K562 (cell line): ENCODE measurements around the gene BACE1-AS. TPM values are rescaled to one million over a fixed set of nuclear protein-coding genes. Genes with fewer than 3 reads are reported as not detected.

Experiments used
- ATAC-seq: fragments of 200-7000 bp; cut with Tn5 transposase; 3 replicates; pipeline ENCODE4 v1.9.1; 2020; ENCODE audit warnings: moderate library complexity
- BruUV-seq: library from RNA; stranded (reverse); fragments of 400-500 nt; replicated peaks from 2 replicates; lab custom pipeline; 2021; lab: Mats Ljungman, UMichigan
- CTCF ChIA-PET: fragments of 300-600 bp; formaldehyde crosslinking; extraction: SDS; loops from one replicate; lab custom pipeline; 2021; ENCODE audit warnings: low intra/inter-chr PET ratio; lab: Yijun Ruan, JAX
- POLR2A ChIA-PET: fragments of 300-600, 350-650 bp; sonication (Branson Sonifier 250); formaldehyde crosslinking; extraction: SDS; loops from one replicate; lab custom pipeline; 2021; ENCODE audit warnings: antibody characterized with exemption, inconsistent platforms; lab: Yijun Ruan, JAX
- DNase-seq, 4 experiments: peaks; one replicate each; pipeline versions ENCODE4 v3.0.0 to v3.0.0-alpha.2; 2011 to 2018; ENCODE audit warnings: low spot score in 3 of 4, mixed read lengths in 3 of 4; ENCODE audit errors: extremely low read depth in 1 of 4
- FAIRE-seq: peaks from 2 replicates; lab custom pipeline; 2011; peaks lifted over from hg19 to GRCh38; lab: Jason Lieb, UNC
- H2AFZ ChIP-seq: 2 replicates; pipeline ENCODE4 v1.6.0; 2011; ENCODE audit warnings: low read depth, low read length, control low read depth, inconsistent platforms
- H3K27ac ChIP-seq: fragments of 200-600 bp; 3 replicates; pipeline ENCODE4 v1.8.0; 2011; ENCODE audit warnings: low read depth, mild to moderate bottlenecking, control low read depth, inconsistent platforms, low read length, moderate library complexity, mixed read lengths; ENCODE audit errors: extremely low read depth
- H3K27me3 ChIP-seq, 2 experiments: fragments of 300-600 bp in 1 of 2; 2 replicates in 1 of 2; 3 replicates in 1 of 2; pipeline versions ENCODE4 v1.6.0 to v1.8.0; 2011; ENCODE audit warnings: inconsistent platforms in 2 of 2, low read length in 2 of 2, mild to moderate bottlenecking in 1 of 2, mixed read lengths in 1 of 2, moderate library complexity in 1 of 2; ENCODE audit not compliant: control insufficient read depth in 2 of 2, insufficient read depth in 2 of 2
- H3K36me3 ChIP-seq: fragments of 300-600 bp; 3 replicates; pipeline ENCODE4 v1.8.0; 2011; ENCODE audit warnings: mild to moderate bottlenecking, low read length, inconsistent platforms; ENCODE audit not compliant: control insufficient read depth, insufficient read depth
- H3K4me1 ChIP-seq, 2 experiments: fragments of 200-600 bp in 1 of 2; replicated peaks in 1 of 2; 2 replicates in 1 of 2; 3 replicates in 1 of 2; pipeline versions ENCODE4 v1.5.1 to v1.8.0; 2011; ENCODE audit warnings: inconsistent platforms in 2 of 2, low read length in 2 of 2, mild to moderate bottlenecking in 1 of 2, mixed read lengths in 1 of 2, moderate library complexity in 1 of 2; ENCODE audit not compliant: control insufficient read depth in 2 of 2, insufficient read depth in 2 of 2
- H3K4me2 ChIP-seq: 2 replicates; pipeline ENCODE4 v1.6.1; 2011; ENCODE audit warnings: low read length, control low read depth, inconsistent platforms, mixed read lengths; ENCODE audit not compliant: insufficient read depth
- H3K4me3 ChIP-seq: fragments of 200-600 bp; sonication (generic), shearing (Covaris generic); 2 replicates; pipeline ENCODE4 v1.5.1; 2016; ENCODE audit warnings: control low read depth, inconsistent platforms
- H3K79me2 ChIP-seq: fragments of 200-600 bp; 3 replicates; pipeline ENCODE4 v1.8.0; 2011; ENCODE audit warnings: low read length, inconsistent platforms; ENCODE audit not compliant: control insufficient read depth, insufficient read depth
- H3K9ac ChIP-seq, 2 experiments: 2 replicates each; pipeline versions ENCODE4 v1.6.0 to v1.6.1; 2011; ENCODE audit warnings: low read depth in 2 of 2, low read length in 2 of 2, control low read depth in 1 of 2, inconsistent platforms in 1 of 2, mild to moderate bottlenecking in 1 of 2, mixed read lengths in 1 of 2; ENCODE audit not compliant: insufficient read depth in 1 of 2
- H3K9me1 ChIP-seq: one replicate; pipeline ENCODE4 v1.6.0; 2011; ENCODE audit warnings: inconsistent platforms, mild to moderate bottlenecking, low read length, moderate library complexity; ENCODE audit not compliant: control insufficient read depth, insufficient read depth
- H3K9me3 ChIP-seq: replicated peaks from 2 replicates; pipeline ENCODE4 v1.5.1; 2011; ENCODE audit warnings: low read depth, low read length, inconsistent platforms; ENCODE audit not compliant: control insufficient read depth, insufficient read depth
- H4K20me1 ChIP-seq: replicated peaks from 2 replicates; pipeline ENCODE4 v1.6.1; 2011; ENCODE audit warnings: low read length, inconsistent platforms, mixed read lengths; ENCODE audit not compliant: control insufficient read depth, insufficient read depth
- CBX3 ChIP-seq, 2 experiments: IDR thresholded peaks; 1 replicate in 1 of 2; 2 replicates in 1 of 2; pipeline ENCODE4 v1.6.1; 2012; ENCODE audit warnings: inconsistent platforms in 2 of 2, low read length in 2 of 2, borderline replicate concordance in 1 of 2, control low read depth in 1 of 2
- CBX5 ChIP-seq: IDR thresholded peaks from 2 replicates; pipeline ENCODE4 v1.6.1; 2014; ENCODE audit warnings: low read depth, borderline replicate concordance
- CSDE1 ChIP-seq, 2 experiments: fragments of 450-650 bp; IDR thresholded peaks; 2 replicates each; pipeline ENCODE4 v1.6.1; 2016; ENCODE audit warnings: mild to moderate bottlenecking in 1 of 2
- ETS2 ChIP-seq: IDR thresholded peaks from 2 replicates; pipeline ENCODE4 v1.6.1; 2016; ENCODE audit warnings: borderline replicate concordance, missing genetic modification characterization, mild to moderate bottlenecking, moderate library complexity, missing compliant biosample characterization; ENCODE audit not compliant: poor library complexity, severe bottlenecking
- JUNB ChIP-seq: fragments of 450-650 bp; formaldehyde crosslinking; conservative IDR thresholded peaks from 2 replicates; pipeline ENCODE4 v1.4.0; 2020; ENCODE audit warnings: mild to moderate bottlenecking
- NCOA1 ChIP-seq: fragments of 450-650 bp; IDR thresholded peaks from 2 replicates; pipeline ENCODE4 v1.6.1; 2016; ENCODE audit warnings: low read depth
- NFE2L1 ChIP-seq: fragments of 450-650 bp; IDR thresholded peaks from 2 replicates; pipeline ENCODE4 v1.6.1; 2016; ENCODE audit warnings: missing genetic modification characterization, low read depth, mild to moderate bottlenecking, missing compliant biosample characterization, moderate library complexity, borderline replicate concordance
- NRF1 ChIP-seq, 2 experiments: fragments of 450-650 bp; IDR thresholded peaks in 1 of 2; conservative IDR thresholded peaks in 1 of 2; 2 replicates each; pipeline ENCODE4 v1.6.1; 2014; ENCODE audit warnings: mild to moderate bottlenecking in 2 of 2
- POLR2G ChIP-seq: fragments of 200-400 bp; formaldehyde crosslinking; IDR thresholded peaks from 2 replicates; pipeline ENCODE4 v1.6.1; 2017; ENCODE audit warnings: low read depth, mild to moderate bottlenecking, antibody characterized with exemption, low read length, moderate library complexity
- SMAD1 ChIP-seq: fragments of 150-350 bp; IDR thresholded peaks from 2 replicates; pipeline ENCODE4 v1.6.1; 2014; ENCODE audit warnings: low read length, low read depth; ENCODE audit not compliant: partially characterized antibody
- SPI1 ChIP-seq: IDR thresholded peaks from 2 replicates; pipeline ENCODE4 v1.6.1; 2011; ENCODE audit warnings: low read depth, low read length, control low read depth, borderline replicate concordance
- SRSF7 ChIP-seq: fragments of 200-400 bp; formaldehyde crosslinking; optimal IDR thresholded peaks from 2 replicates; pipeline ENCODE3; 2017; ENCODE audit warnings: mild to moderate bottlenecking, low read depth, low read length
- SUPT5H ChIP-seq: fragments of 450-650 bp; IDR thresholded peaks from 2 replicates; pipeline ENCODE4 v1.6.1; 2016
- TCFL5 ChIP-seq: fragments of 250-450 bp; sonication (Bioruptor Pico); conservative IDR thresholded peaks from 2 replicates; pipeline ENCODE4 v1.6.1; 2021; ENCODE audit warnings: mild to moderate bottlenecking, moderate library complexity, matching md5 sums
- XRCC3 ChIP-seq: fragments of 450-650 bp; IDR thresholded peaks from 2 replicates; pipeline ENCODE4 v1.6.1; 2017; ENCODE audit warnings: mild to moderate bottlenecking, moderate library complexity
- ZBTB26 ChIP-seq: fragments of 450-650 bp; formaldehyde crosslinking; IDR thresholded peaks from 2 replicates; pipeline ENCODE4 v1.4.0; 2022; ENCODE audit warnings: missing genetic modification characterization
- ZFP1 ChIP-seq: fragments of 450-650 bp; formaldehyde crosslinking; IDR thresholded peaks from 2 replicates; pipeline ENCODE4 v1.4.0; 2020; ENCODE audit warnings: mild to moderate bottlenecking, mixed read lengths
- ZNF780A ChIP-seq: fragments of 250-450 bp; sonication (Bioruptor Pico); IDR thresholded peaks from 2 replicates; pipeline ENCODE4 v1.5.0; 2021; ENCODE audit warnings: mild to moderate bottlenecking
- WGBS: fragments of 100-300 bp; shearing (Covaris generic); methylation state at CpG from one replicate; pipeline ENCODE4 v1.1.6; 2016; ENCODE audit warnings: low coverage, mixed read lengths; ENCODE audit not compliant: insufficient coverage; ENCODE audit errors: missing lambda C conversion rate; 5-methylcytosine and 5-hydroxymethylcytosine counted together
- in situ Hi-C: fragments of 300-500 bp; cut with MboI; formaldehyde crosslinking; loops from 4 replicates; pipeline ENCODE4 v1.15.0; 2018; ENCODE audit warnings: inconsistent platforms, mixed read lengths
- intact Hi-C: fragments of 100-400 bp; cut with micrococcal nuclease; formaldehyde crosslinking; loops from 2 replicates; pipeline ENCODE4 v1.14.2; 2022
- polyA plus RNA-seq, 8 experiments: library from polyadenylated mRNA; depleted of rRNA in 4 of 8; stranded (reverse) in 5 of 8; unstranded in 3 of 8; fragments of >200 nt; fragmentation: Nextera tagmentation in 2 of 8; fragmentation: Illumina TruSeq in 1 of 8; extraction: Ambion mirVana in 2 of 8; extraction: Trizol in 1 of 8; gene quantifications; 2 replicates each; pipeline versions ENCODE4 v1.2.1 to v1.2.3, GENCODE V29; 2011 to 2014; ENCODE audit warnings: inconsistent platforms in 1 of 8, missing spikeins in 1 of 8
- total RNA-seq, 7 experiments: library from RNA; depleted of rRNA in 6 of 7; stranded (reverse); fragments of >200 nt in 6 of 7; fragmentation: Illumina TruSeq in 2 of 7; extraction: Trizol in 2 of 7; gene quantifications; 2 replicates each; pipeline versions ENCODE4 v1.2.1 to v1.2.3, GENCODE V29; 2011 to 2021; ENCODE audit warnings: low replicate concordance in 1 of 7

BACE1-AS gene
- total and polyA plus RNA-seq, 9 of the 15 experiments (the other 6 are each of a cell fraction or from before 2014, with no cell fraction given) = 2.2 to 8.2 (median 3.8) TPM

DNA sequence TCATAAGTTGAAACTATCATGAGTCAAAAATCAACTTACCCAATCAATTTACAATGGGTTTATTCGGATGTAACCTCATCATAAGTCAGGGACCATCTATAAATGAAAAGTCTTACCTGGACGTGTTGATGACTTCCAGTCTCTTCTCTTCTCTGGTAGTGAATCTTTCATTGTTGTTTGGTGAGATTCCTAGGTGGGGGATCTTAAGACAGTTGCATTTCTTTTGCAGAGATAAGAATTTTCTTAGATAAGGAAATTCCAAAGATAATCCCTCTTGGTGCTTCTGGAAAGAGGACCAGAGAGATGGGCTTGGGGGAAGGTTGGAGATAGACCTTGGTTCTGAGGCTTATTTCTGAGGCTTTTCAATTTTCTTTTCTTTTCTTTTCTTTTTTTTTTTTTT is 21.3 kb upstream of the BACE1-AS start:
- no peak for TF ChIP-seq SMAD1
- no peak for TF ChIP-seq ZFP1 (CRISPR knock-in tag)
- no peak for TF ChIP-seq ZNF780A (CRISPR knock-in tag)
- no peak for TF ChIP-seq ZBTB26 (CRISPR knock-in tag)
- no peak for TF ChIP-seq NFE2L1 (tag)
- TF ChIP-seq XRCC3 = no peak
- TF ChIP-seq POLR2G = no peak
- no peak for TF ChIP-seq NCOA1
- no peak for TF ChIP-seq CBX3 (IDR thresholded peaks at IDR 0.05; ENCODE audit: borderline replicate concordance in 1 of 2, low read length in 2 of 2)
- TF ChIP-seq SPI1 = no peak
- TF ChIP-seq CSDE1 (IDR thresholded peaks at IDR 0.05) = no peak
- no peak for TF ChIP-seq JUNB (CRISPR knock-in tag)
- TF ChIP-seq TCFL5 (CRISPR knock-in tag) = no peak
- TF ChIP-seq SUPT5H = no peak
- no peak for TF ChIP-seq NRF1 (conservative IDR thresholded peaks at IDR 0.05 in 1 of 2, IDR thresholded peaks at IDR 0.05 in 1 of 2)
- no peak for TF ChIP-seq SRSF7
- no peak for TF ChIP-seq ETS2 (tag)
- TF ChIP-seq CBX5 = no peak
- TF ChIP-seq, all 486 proteins: peak for 0
- no TSS peak for BruUV-seq
- Histone ChIP-seq H3K4me2 (no peak overlapping the region), H3K9me3 (no peaks in the 10 kb centered on the region), H2AFZ (no peak overlapping the region), H3K79me2 (no peaks in the 10 kb centered on the region), H3K9me1 (no peaks in the 10 kb centered on the region), H3K4me3 (no peak overlapping the region), H3K4me1 (no peaks in the 10 kb centered on the region; a peak in 1 of 5 replicates), H3K9ac (no peak overlapping the region), H3K36me3 (0 out of 3 replicates have a peak, but pooled peaks cover 3% of the 10 kb centered on the region), H4K20me1 (no peaks in the 10 kb centered on the region), H3K27ac (no peak overlapping the region), H3K27me3 (no peaks in the 10 kb centered on the region)
- FAIRE-seq = no peak
- POLR2A ChIA-PET = no interaction called here
- intact Hi-C loops (no loop called here), in situ Hi-C loops (no loop called here)
- no peak for ATAC-seq
- CTCF ChIA-PET = no interaction called here
- 37% methylated on average over 2 of the region's 2 CpGs for WGBS
- no peak for DNase-seq
